Activated CD4-positive, alpha-beta T cell treated with anti-CD3 and anti-CD28 coated beads for 48 hours (primary cell): ENCODE measurements around the gene IGSF23.
"Not testable (repeated sequence)": the region's sequence is repeated elsewhere in the genome, so short reads cannot be mapped to it uniquely, and the experiment has no call there.

Source experiments
- DNase-seq: peaks from one replicate; pipeline ENCODE4 v3.0.0-alpha.2; 2020

IGSF23 gene

DNA sequence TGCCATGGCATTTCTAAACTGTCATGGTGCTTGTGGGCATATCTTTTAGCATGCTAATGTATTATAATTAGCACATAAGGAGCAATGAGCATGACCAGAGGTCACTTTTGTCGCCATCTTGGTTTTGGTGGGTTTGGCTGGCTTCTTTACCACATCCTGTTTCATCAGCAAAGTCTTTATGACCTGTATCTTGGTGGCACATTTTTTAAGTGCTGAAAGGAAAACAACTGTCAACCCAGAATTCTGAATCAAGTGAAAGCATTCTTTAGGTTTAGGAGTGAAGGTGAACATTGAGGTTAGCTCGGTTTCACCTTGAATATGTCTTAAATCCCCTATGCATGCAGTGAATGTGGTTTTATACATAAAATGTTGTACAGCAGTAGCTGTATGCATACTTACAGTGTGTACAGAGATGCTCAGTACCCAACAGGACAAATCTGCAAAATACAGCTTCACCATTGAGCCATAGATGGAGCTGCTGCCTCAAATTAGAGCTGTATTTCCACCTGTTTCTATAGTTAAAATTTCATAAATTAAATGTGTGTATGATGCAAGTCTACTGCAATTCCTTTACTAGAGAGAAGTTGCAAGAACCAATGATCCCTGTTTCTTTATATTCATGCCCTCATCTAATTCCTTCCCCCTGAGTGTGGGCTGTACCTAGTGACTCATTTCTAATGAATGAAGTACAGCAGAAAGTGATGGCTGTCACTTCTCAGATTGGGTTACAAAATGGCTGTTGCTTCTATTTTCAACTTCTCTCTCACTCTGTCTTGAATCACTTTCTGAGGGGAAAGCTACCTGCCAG lies 25.2 kb upstream of the IGSF23 start:
- DNase-seq: peak; percentile 73

- no peak for DNase-seq
Observed at GRCh38 chr19:44588771-44589112, 24.6 kb upstream of the IGSF23 start.

DNA sequence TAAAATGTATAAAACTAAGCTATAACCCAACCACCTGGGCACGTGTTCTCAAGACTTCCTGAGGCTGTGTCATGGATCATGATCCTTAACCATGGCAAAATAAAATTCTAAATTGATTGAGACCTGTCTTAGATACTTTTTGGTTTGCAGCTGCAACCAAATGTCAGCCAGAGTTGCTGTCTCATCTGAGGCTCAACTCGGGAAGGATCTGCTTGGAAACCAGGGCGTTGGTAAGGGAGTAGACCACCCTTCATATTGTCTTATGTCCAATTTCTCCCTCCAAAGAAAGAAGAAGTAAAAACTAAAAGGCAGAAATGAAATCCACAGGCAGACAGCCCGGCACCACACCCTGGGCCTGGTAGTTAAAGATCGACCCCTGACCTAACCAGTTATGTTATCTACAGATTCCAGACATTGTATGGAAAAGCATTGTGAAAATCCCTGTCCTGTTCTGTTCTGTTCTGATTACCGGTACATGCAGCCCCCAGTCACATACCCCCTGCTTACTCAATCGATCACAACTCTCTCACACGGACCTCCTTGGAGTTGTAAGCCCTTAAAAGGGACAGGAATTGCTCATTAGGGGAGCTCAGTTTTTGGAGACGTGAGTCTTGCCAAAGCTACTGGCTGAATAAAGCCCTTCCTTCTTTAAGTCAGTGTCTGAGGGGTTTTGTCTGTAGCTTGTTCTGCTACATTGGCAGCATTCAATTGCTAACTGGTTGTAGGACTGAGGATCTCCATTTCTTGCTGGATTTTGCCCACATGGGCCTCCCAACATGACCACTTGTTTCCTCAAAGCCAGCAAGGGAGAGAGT lies 22.9 kb upstream of the IGSF23 start:
- DNase-seq: no peak

DNA sequence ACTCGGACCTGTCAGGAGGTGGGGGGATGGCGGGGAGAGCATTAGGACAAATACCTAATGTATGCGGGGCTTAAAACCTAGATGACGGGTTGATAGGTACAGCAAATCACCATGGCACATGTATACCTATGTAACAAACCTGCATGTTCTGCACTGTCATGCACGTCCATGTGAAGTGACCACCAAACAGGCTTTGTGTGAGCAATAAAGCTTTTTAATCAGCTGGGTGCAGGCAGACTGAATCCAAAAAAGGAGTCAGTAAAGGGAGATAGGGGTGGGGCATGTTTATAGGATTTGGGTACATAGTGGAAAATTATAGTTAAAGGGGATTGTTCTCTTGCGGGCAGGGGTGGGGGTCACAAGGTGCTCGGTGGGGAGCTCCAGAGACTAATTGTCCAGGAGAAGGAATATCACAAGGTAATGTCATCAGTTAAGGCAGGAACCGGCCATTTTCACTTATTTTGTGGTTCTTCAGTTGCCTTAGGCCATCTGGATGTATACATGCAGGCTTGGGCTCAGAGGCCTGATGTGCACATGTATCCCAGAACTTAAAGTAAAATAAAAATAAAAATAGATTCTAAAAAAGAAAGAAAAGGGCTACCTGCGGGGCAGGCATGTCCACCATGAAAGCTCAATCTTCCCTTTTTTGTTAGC lies 21.9 kb upstream of the IGSF23 start:
- DNase-seq: not testable (repeated sequence)

DNA sequence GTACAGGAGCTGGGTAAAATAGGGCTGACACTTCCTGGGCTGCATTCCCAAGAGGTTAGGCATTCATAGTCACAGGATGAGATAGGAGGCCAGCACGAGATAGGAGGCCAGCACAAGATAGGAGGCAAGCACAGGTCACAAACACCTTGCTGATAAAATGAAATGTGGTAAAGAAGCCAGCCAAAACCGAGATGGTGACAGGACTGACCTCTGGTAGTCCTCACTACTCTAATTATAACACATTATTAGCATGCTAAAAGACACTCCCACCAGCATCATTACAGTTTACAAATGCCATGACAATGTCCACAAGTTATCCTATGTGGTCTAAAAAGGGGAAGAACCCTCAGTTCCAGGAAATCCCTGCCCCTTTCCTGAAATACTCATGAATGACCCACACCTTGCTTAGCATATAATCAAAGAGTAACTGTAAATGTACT lies 20.9 kb upstream of the IGSF23 start:
- no peak for DNase-seq

- DNase-seq: no peak
Observed at GRCh38 chr19:44593294-44593693, 20.1 kb upstream of the IGSF23 start.

GRCh38 chr19:44593866-44594266 lies 19.5 kb upstream of the IGSF23 start:
- DNase-seq: not testable (repeated sequence)

DNA sequence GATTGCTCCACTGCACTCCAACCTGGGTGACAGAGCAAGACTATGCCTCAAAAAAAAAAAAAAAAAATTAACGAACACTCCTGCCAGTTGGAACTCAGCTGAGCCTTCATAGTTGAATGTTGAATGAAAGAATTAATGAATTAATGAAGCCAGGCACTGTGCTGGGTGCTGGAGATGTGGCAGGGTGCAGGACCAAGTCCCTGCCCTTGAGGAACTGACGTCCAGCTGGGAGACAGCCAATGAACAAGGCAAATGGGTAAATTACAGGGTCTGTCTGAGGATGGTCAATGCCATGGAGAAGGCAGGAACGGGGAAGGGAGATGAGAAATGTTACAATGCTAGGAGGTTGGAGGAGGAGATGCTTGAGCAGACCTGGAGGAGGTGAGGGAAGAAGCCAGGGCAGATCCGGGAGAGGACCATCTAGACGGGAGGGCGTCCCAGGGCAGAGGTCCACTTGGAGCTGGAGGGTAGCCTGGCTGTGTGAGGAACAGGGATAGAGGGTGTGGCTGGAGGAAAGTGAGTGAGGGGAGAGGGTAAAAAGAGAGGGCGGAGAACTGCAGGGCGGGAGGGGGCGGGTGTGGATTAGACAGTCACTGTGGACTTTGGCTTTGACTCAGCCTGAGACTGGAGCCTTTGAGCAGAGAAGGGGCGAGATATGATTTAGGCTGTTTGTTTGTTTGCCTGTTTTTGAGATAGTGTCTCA lies 16.8 kb upstream of the IGSF23 start:
- DNase-seq: no peak

DNA sequence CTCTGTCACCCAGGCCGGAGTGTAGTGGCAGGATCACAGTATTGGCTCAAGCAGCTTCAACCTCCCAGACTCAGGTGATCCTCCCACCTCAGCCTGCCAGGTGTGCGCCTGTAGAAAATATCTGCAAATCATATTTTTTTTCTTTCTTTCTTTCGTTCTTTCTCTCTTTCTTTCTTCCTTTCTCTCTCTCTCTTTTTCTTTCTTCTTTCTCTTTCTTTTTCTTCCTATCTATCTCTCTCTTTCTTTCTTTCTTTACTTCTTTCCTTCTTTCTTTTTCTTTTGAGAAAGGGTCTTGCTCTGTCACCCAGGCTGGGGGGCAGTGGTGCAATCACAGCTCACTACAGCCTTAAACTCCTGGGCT lies 16.3 kb upstream of the IGSF23 start:
- DNase-seq: no peak

GRCh38 chr19:44598355-44598754 lies 15.0 kb upstream of the IGSF23 start:
- no peak for DNase-seq

DNA sequence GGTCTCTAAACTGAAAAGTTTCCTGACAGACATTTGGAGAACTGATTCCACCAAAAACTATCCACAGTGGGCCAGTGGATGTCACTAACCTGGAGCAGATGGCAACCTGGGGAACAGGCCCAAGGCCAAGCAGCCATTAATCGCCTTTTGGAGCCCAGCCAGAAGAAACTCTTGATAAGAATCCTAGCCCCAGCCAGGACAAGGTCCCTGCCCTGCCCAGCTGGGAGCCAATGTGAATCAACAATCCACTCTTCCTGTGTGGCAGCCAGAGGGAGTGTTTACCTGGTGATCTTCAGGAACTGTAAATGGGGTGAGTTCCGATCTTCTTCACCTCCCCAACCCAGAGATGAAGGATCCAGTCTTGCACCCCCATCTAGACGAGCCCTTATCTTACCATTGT lies 14.5 kb upstream of the IGSF23 start:
- DNase-seq: no peak

- DNase-seq: no peak
Observed at GRCh38 chr19:44600466-44600865, 12.9 kb upstream of the IGSF23 start.

- no peak for DNase-seq
Observed at GRCh38 chr19:44602081-44602480, 11.3 kb upstream of the IGSF23 start.

- DNase-seq: no peak
Observed at GRCh38 chr19:44603201-44603945, 10.0 kb upstream of the IGSF23 start.

- no peak for DNase-seq
Observed at GRCh38 chr19:44604241-44604640, 9.1 kb upstream of the IGSF23 start.

DNA sequence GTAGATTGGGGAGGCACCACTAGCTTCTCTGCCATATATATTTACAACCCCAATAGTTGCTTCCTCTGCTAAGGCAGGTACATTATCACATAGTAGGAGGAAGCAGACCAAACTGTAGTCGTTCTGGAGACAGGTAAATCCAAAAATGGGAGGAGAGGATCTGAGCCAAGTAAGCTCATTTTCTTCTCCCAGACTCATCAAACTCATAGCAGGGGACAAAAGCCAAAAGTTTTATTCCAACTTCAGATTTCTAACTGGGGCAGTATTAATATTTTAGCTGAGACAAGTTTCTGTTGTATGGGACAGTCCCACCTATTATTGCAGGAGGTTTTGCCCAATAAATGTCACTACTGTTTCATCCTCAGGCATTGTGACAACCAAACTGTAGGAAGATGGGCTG lies 7.8 kb upstream of the IGSF23 start:
- no peak for DNase-seq

- no peak for DNase-seq
Observed at GRCh38 chr19:44607049-44607448, 6.3 kb upstream of the IGSF23 start.

DNA sequence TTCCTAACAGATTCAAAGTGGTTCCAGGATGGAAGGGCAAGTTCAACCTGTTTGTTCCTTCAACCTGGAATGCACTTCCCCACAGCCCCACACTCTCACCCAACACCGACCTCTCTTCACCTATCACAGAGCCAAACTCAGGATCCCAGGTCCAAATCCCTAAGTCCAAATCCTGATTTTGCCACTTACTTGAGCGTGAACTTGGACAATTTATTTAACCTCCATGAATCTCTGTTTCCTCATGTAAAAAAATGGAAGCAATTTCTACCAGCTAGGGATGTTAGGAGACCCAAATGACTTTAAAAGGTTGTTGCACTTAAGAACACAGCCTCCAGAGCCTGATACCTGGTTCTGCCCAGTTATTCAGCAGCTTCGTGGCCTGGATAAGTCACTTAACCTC lies 5.4 kb upstream of the IGSF23 start:
- DNase-seq: no peak

GRCh38 chr19:44608391-44608821 lies 5.0 kb upstream of the IGSF23 start:
- DNase-seq: no peak

GRCh38 chr19:44609219-44609618 lies 4.1 kb upstream of the IGSF23 start:
- no peak for DNase-seq

GRCh38 chr19:44610497-44610896 lies 2.9 kb upstream of the IGSF23 start:
- DNase-seq: not testable (repeated sequence)

DNA sequence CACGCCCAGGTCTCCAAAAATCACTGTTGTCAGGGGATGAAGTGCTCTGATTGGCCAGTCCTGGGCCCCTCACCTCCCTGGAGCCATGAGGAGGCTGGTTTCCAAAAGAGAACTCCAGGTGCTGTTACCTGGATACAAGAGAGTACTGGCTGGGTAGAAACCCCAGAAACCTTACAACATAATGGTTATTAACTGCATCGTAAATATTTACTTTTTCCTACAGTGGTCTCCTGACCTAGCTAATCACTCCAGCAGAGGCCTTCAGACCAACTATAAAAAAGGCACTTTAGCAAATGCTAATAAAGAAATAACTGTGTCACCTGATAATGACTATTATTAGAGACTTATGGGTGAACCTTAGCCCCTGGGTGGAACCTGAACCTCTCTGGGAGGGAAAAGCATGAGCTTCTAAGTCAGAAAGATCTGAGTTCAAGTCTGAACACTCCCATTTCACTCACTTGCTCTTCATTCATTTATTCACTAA lies 1.5 kb upstream of the IGSF23 start:
- DNase-seq: no peak
